HepG2 (cell line): ENCODE results near the gene OSGIN1. TPM values are rescaled to one million over a fixed set of nuclear protein-coding genes. Genes with fewer than 3 reads are reported as not detected.

Experiments
- AHDC1 ChIP-seq: sonication (generic); formaldehyde crosslinking; IDR thresholded peaks from 2 replicates; pipeline ENCODE4 v1.5.1; 2020; ENCODE audit warnings: mild to moderate bottlenecking, missing genetic modification reagents, borderline replicate concordance
- HDAC1 ChIP-seq: sonication (generic); formaldehyde crosslinking; IDR thresholded peaks from 2 replicates; pipeline ENCODE4 v1.5.1; 2020; ENCODE audit warnings: mild to moderate bottlenecking, missing genetic modification reagents
- HNRNPLL ChIP-seq: fragments of 200-400 bp; formaldehyde crosslinking; IDR thresholded peaks from 2 replicates; pipeline ENCODE4 v1.6.1; 2017; ENCODE audit warnings: mild to moderate bottlenecking, low read depth, low read length; ENCODE audit not compliant: poor library complexity, severe bottlenecking
- KLF15 ChIP-seq: sonication (generic); formaldehyde crosslinking; IDR thresholded peaks from 2 replicates; pipeline ENCODE4 v1.8.1; 2023; ENCODE audit warnings: borderline replicate concordance, mild to moderate bottlenecking, inconsistent platforms, missing genetic modification reagents, mixed read lengths
- MEF2D ChIP-seq: sonication (generic); formaldehyde crosslinking; IDR thresholded peaks from 2 replicates; pipeline ENCODE4 v1.5.1; 2020; ENCODE audit warnings: mild to moderate bottlenecking, missing genetic modification reagents
- NR0B2 ChIP-seq: sonication (generic); formaldehyde crosslinking; IDR thresholded peaks from 2 replicates; pipeline ENCODE4 v1.4.0; 2020; ENCODE audit warnings: mild to moderate bottlenecking, missing genetic modification reagents
- PPARG ChIP-seq: conservative IDR thresholded peaks from 2 replicates; pipeline ENCODE4 v1.6.1; 2016; ENCODE audit warnings: missing biosample characterization, missing genetic modification reagents
- SOX6 ChIP-seq, 2 experiments: fragments of 450-650 bp in 1 of 2; sonication (generic) in 1 of 2; formaldehyde crosslinking in 1 of 2; IDR thresholded peaks; 2 replicates each; pipeline versions ENCODE4 v1.4.0 to v1.6.1; 2017 to 2020; ENCODE audit warnings: antibody characterized with exemption in 1 of 2, mild to moderate bottlenecking in 1 of 2, missing genetic modification reagents in 1 of 2
- ZBTB25 ChIP-seq: IDR thresholded peaks from 2 replicates; pipeline ENCODE4 v1.6.1; 2018; ENCODE audit warnings: missing genetic modification reagents
- ZBTB8A ChIP-seq: sonication (generic); formaldehyde crosslinking; IDR thresholded peaks from 2 replicates; pipeline ENCODE4 v1.4.0; 2020; ENCODE audit warnings: mild to moderate bottlenecking, low read depth, missing genetic modification reagents, borderline replicate concordance
- ZNF280D ChIP-seq: sonication (generic); formaldehyde crosslinking; IDR thresholded peaks from 2 replicates; pipeline ENCODE4 v1.5.1; 2020; ENCODE audit warnings: mild to moderate bottlenecking, missing genetic modification reagents
- ZNF441 ChIP-seq: sonication (generic); formaldehyde crosslinking; IDR thresholded peaks from 2 replicates; pipeline ENCODE4 v1.7.0; 2021; ENCODE audit warnings: missing genetic modification reagents, borderline replicate concordance
- ZNF572 ChIP-seq: sonication (generic); formaldehyde crosslinking; IDR thresholded peaks from 2 replicates; pipeline ENCODE4 v1.5.1; 2020; ENCODE audit warnings: mild to moderate bottlenecking, missing genetic modification reagents
- ZSCAN25 ChIP-seq: sonication (generic); formaldehyde crosslinking; IDR thresholded peaks from 2 replicates; pipeline ENCODE4 v1.8.0; 2022; ENCODE audit warnings: mild to moderate bottlenecking, missing genetic modification reagents
- polyA plus RNA-seq, 8 experiments: library from polyadenylated mRNA; depleted of rRNA in 3 of 8; stranded (reverse) in 7 of 8; unstranded in 1 of 8; fragments of >200 nt; fragmentation: Illumina TruSeq in 4 of 8; extraction: Trizol in 4 of 8; gene quantifications; 2 replicates each; pipeline versions ENCODE4 v1.2.1 to v1.2.3, GENCODE V29; 2011 to 2016; ENCODE audit warnings: low read depth in 4 of 8, missing spikeins in 1 of 8, mixed read lengths in 1 of 8; ENCODE audit not compliant: insufficient read depth in 1 of 8
- total RNA-seq, 5 experiments: library from RNA; depleted of rRNA; stranded (reverse); fragments of >200 nt; fragmentation: Illumina TruSeq; extraction: Trizol; gene quantifications; 2 replicates each; pipeline ENCODE4 v1.2.3, GENCODE V29; 2016; ENCODE audit warnings: low read depth in 1 of 5

OSGIN1 gene
- total and polyA plus RNA-seq, 2 of the 13 experiments (the other 11 are each of a cell fraction or from before 2014, with no cell fraction given) = 20.5 to 27.1 TPM

GRCh38 chr16:83946781-83947566 is 6.1 kb upstream of the OSGIN1 start (continued):
- TF ChIP-seq ZNF280D (CRISPR knock-in tag) (0 out of 2 replicates have a peak, but pooled peaks have one; percentile 33), ZNF572 (CRISPR knock-in tag) (peak; percentile 55; the same call in 1 of the 2 replicates), ZBTB8A (CRISPR knock-in tag) (no peak), HNRNPLL (no peak), MEF2D (peak; percentile 68; the same call in 1 of the 2 replicates), AHDC1 (CRISPR knock-in tag) (0 out of 2 replicates have a peak, but pooled peaks have one; percentile 19), PPARG (CRISPR knock-in tag) (peak; percentile 88), ZBTB25 (CRISPR knock-in tag) (no peak), ZSCAN25 (CRISPR knock-in tag) (0 out of 2 replicates have a peak, but pooled peaks have one; percentile 16), HDAC1 (peak; percentile 45), SOX6 (IDR thresholded peaks at IDR 0.05) (no peak), SOX6 (CRISPR knock-in tag; IDR thresholded peaks at IDR 0.05) (peak; percentile 89), NR0B2 (CRISPR knock-in tag) (no peak), ZNF441 (CRISPR knock-in tag) (no peak), KLF15 (CRISPR knock-in tag) (no peak)
